GM12878 (cell line): Measurements from ENCODE around the gene FBLN5.

Experiments
- BRCA1 ChIP-seq: IDR thresholded peaks from 2 replicates; pipeline ENCODE4 v1.6.1; 2011; ENCODE audit warnings: low read depth, low read length, improper control_type of control experiment
- CTCF ChIP-seq, 3 experiments: IDR thresholded peaks in 2 of 3; conservative IDR thresholded peaks in 1 of 3; 2 replicates each; pipeline ENCODE4 v1.5.1; 2011; ENCODE audit warnings: low read depth in 3 of 3, low read length in 3 of 3, mild to moderate bottlenecking in 3 of 3, control low read depth in 2 of 3, moderate library complexity in 2 of 3, inconsistent platforms in 1 of 3, mixed read lengths in 1 of 3; ENCODE audit not compliant: control insufficient read depth in 2 of 3, insufficient read depth in 1 of 3; ENCODE audit errors: extremely low read depth in 1 of 3
- EZH2 ChIP-seq: IDR thresholded peaks from 2 replicates; pipeline ENCODE4 v1.6.1; 2012; ENCODE audit warnings: low read depth, mild to moderate bottlenecking, control low read depth, inconsistent platforms, low read length, borderline replicate concordance; ENCODE audit not compliant: control insufficient read depth
- RFX5 ChIP-seq: IDR thresholded peaks from 2 replicates; pipeline ENCODE4 v1.6.1; 2011; ENCODE audit warnings: low read depth, low read length, improper control_type of control experiment
- TF ChIP-seq, protein P1 (sequence below): IDR thresholded peaks from 2 replicates; pipeline ENCODE4 v1.6.1; 2011; ENCODE audit warnings: borderline replicate concordance, low read depth, mild to moderate bottlenecking, moderate library complexity, low read length; ENCODE audit not compliant: insufficient read depth, poor library complexity, severe bottlenecking

DNA sequence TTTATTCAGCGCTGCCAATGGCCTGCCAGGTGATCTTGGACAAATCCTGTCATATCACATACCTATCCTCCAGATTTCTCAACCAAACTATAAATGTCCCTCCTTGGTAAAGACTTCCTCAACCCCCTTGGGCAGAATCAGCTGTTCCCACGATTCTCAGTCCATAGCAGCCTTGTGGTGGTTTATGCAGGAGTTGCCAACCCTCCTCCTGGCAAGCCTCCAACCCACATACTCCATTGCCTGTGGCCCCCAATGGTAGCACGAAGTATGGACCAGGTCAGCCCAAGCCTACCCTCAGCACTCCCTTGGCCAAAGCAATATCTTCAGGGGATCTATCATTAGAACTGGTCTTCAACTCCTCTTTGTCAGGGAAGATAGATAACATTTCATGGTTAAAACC lies 27.0 kb downstream of the FBLN5 start:
- no peak for TF ChIP-seq BRCA1
- TF ChIP-seq RFX5: no peak
- TF ChIP-seq, protein P1, sequence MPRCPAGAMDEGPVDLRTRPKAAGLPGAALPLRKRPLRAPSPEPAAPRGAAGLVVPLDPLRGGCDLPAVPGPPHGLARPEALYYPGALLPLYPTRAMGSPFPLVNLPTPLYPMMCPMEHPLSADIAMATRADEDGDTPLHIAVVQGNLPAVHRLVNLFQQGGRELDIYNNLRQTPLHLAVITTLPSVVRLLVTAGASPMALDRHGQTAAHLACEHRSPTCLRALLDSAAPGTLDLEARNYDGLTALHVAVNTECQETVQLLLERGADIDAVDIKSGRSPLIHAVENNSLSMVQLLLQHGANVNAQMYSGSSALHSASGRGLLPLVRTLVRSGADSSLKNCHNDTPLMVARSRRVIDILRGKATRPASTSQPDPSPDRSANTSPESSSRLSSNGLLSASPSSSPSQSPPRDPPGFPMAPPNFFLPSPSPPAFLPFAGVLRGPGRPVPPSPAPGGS: no peak
- TF ChIP-seq EZH2: no peak
- TF ChIP-seq CTCF (IDR thresholded peaks at IDR 0.05 in 2 of 3, conservative IDR thresholded peaks at IDR 0.05 in 1 of 3; ENCODE audit: control insufficient read depth in 2 of 3, extremely low read depth in 1 of 3, insufficient read depth in 1 of 3, low read depth in 3 of 3, low read length in 3 of 3): no peak
